AG08395 (cell line): ENCODE data around the gene PRPSAP1.
A peak's percentile ranks its signal among the peaks of the same experiment; 100 is the strongest.
"Not testable (repeated sequence)": the region's sequence is repeated elsewhere in the genome, so short reads cannot be mapped to it uniquely, and the experiment has no call there.

Experiments
- DNase-seq: peaks from one replicate; pipeline ENCODE4 v3.0.0; 2012; ENCODE audit warnings: mixed read lengths, low spot score

Gene PRPSAP1

GRCh38 chr17:76318586-76318985 lies 35.1 kb downstream of the PRPSAP1 start:
- no peak for DNase-seq

- no peak for DNase-seq
These were observed 36.2 kb downstream of the PRPSAP1 start for GRCh38 chr17:76317535-76317934.

GRCh38 chr17:76314392-76315227 lies 39.1 kb downstream of the PRPSAP1 start:
- DNase-seq, result no peak

GRCh38 chr17:76312735-76313134 lies 41.0 kb downstream of the PRPSAP1 start:
- DNase-seq, result no peak

GRCh38 chr17:76309461-76309860 lies 44.3 kb downstream of the PRPSAP1 start:
- no peak for DNase-seq

- no peak for DNase-seq
These were observed 45.8 kb downstream of the PRPSAP1 start, which contains the start of gene QRICH2 for GRCh38 chr17:76307966-76308338. Gene QRICH2 (minus strand): TSS chr17:76308276. CDS start chr17:76307998, 278 bp downstream.

- no peak for DNase-seq
These were observed 46.3 kb downstream of the PRPSAP1 start for GRCh38 chr17:76307299-76307965.

GRCh38 chr17:76305135-76305454 lies 48.6 kb downstream of the PRPSAP1 start:
- not testable (repeated sequence) for DNase-seq

GRCh38 chr17:76304226-76305134 lies 49.2 kb downstream of the PRPSAP1 start:
- DNase-seq, result no peak

- no peak for DNase-seq
These were observed 56.3 kb downstream of the PRPSAP1 start for GRCh38 chr17:76297436-76297835.

- no peak for DNase-seq
These were observed 56.8 kb downstream of the PRPSAP1 start for GRCh38 chr17:76296889-76297288.

GRCh38 chr17:76296186-76296585 lies 57.5 kb downstream of the PRPSAP1 start:
- DNase-seq, result no peak

- DNase-seq, result no peak
These were observed 60.6 kb downstream of the PRPSAP1 start for GRCh38 chr17:76293106-76293505.

- no peak for DNase-seq
These were observed 61.1 kb downstream of the PRPSAP1 start for GRCh38 chr17:76292567-76292966.

GRCh38 chr17:76281573-76282371 lies 71.9 kb downstream of the PRPSAP1 start:
- no peak for DNase-seq

- DNase-seq, result no peak
These were observed 73.1 kb downstream of the PRPSAP1 start for GRCh38 chr17:76280650-76281049.

GRCh38 chr17:76279742-76280287 lies 73.9 kb downstream of the PRPSAP1 start:
- DNase-seq, result no peak

- peak; percentile 93 for DNase-seq
These were observed 74.6 kb downstream of the PRPSAP1 start for GRCh38 chr17:76278952-76279741.

- no peak for DNase-seq
These were observed 75.3 kb downstream of the PRPSAP1 start for GRCh38 chr17:76278268-76278908.
